OCI-LY1 (cell line): ENCODE measurements around the gene LRCH1.

Experiments used
- H2AFZ ChIP-seq: fragments of 200-600 bp; sonication (generic), shearing (Covaris generic); 2 replicates; pipeline ENCODE4 v1.6.0; 2014; ENCODE audit warnings: antibody characterized with exemption, mild to moderate bottlenecking, low read length
- H3F3A ChIP-seq: fragments of 200-600 bp; sonication (generic), shearing (Covaris generic); 2 replicates; pipeline ENCODE4 v1.6.0; 2014; ENCODE audit warnings: mild to moderate bottlenecking, antibody characterized with exemption, low read length, moderate library complexity; ENCODE audit not compliant: insufficient read depth
- H3K27ac ChIP-seq: fragments of 200-600 bp; sonication (generic); 2 replicates; pipeline ENCODE4 v1.5.1; 2014; ENCODE audit warnings: low read length, mixed run types, mild to moderate bottlenecking, low read depth; ENCODE audit not compliant: poor library complexity, severe bottlenecking
- H3K27me3 ChIP-seq: fragments of 200-600 bp; sonication (generic); 2 replicates; pipeline ENCODE4 v1.6.0; 2014; ENCODE audit warnings: antibody characterized with exemption, mild to moderate bottlenecking, low read length, moderate library complexity; ENCODE audit not compliant: insufficient read depth
- H3K36me3 ChIP-seq: fragments of 200-600 bp; sonication (generic); 2 replicates; pipeline ENCODE4 v1.6.1; 2014; ENCODE audit warnings: mild to moderate bottlenecking, antibody characterized with exemption, low read length, moderate library complexity, mixed read lengths; ENCODE audit not compliant: insufficient read depth
- H3K4me1 ChIP-seq: fragments of 200-600 bp; sonication (generic); 2 replicates; pipeline ENCODE4 v1.5.1; 2014; ENCODE audit warnings: mild to moderate bottlenecking, low read length, moderate library complexity; ENCODE audit not compliant: insufficient read depth, severe bottlenecking
- H3K4me2 ChIP-seq: fragments of 200-600 bp; sonication (generic), shearing (Covaris generic); 2 replicates; pipeline ENCODE4 v1.6.1; 2014; ENCODE audit warnings: low read length
- H3K4me3 ChIP-seq: fragments of 200-600 bp; sonication (generic); 2 replicates; pipeline ENCODE4 v1.5.1; 2014; ENCODE audit warnings: low read length, low read depth, mild to moderate bottlenecking, mixed read lengths; ENCODE audit not compliant: poor library complexity, severe bottlenecking
- H3K79me2 ChIP-seq: fragments of 200-600 bp; shearing (Covaris generic); 2 replicates; pipeline ENCODE4 v1.6.1; 2016; ENCODE audit warnings: mixed run types, low read length, mixed read lengths; ENCODE audit not compliant: insufficient read depth
- H3K9ac ChIP-seq: fragments of 200-600 bp; sonication (generic), shearing (Covaris generic); 2 replicates; pipeline ENCODE4 v1.6.1; 2014; ENCODE audit warnings: mild to moderate bottlenecking, low read length, mixed read lengths
- H3K9me2 ChIP-seq: fragments of 200-600 bp; sonication (generic), shearing (Covaris generic); 2 replicates; pipeline ENCODE4 v1.6.1; 2014; ENCODE audit warnings: low read depth, mild to moderate bottlenecking, low read length, mixed read lengths
- H3K9me3 ChIP-seq: fragments of 200-600 bp; shearing (Covaris generic); 2 replicates; pipeline ENCODE4 v1.6.1; 2014; ENCODE audit warnings: low read length, mixed read lengths
- H4K20me1 ChIP-seq: fragments of 200-600 bp; sonication (generic), shearing (Covaris generic); 2 replicates; pipeline ENCODE4 v1.6.0; 2016; ENCODE audit warnings: mild to moderate bottlenecking, low read length; ENCODE audit not compliant: insufficient read depth
- CTCF ChIP-seq: fragments of 200-600 bp; sonication (generic), shearing (Covaris generic); IDR thresholded peaks from 2 replicates; pipeline ENCODE4 v1.5.1; 2017; ENCODE audit warnings: mild to moderate bottlenecking, antibody characterized with exemption, low read length, moderate library complexity, mixed read lengths
- EZH2 ChIP-seq: fragments of 200-600 bp; sonication (generic), shearing (Covaris generic); IDR thresholded peaks from 2 replicates; pipeline ENCODE4 v1.8.0; 2017; ENCODE audit warnings: borderline replicate concordance, mixed run types, mild to moderate bottlenecking, antibody characterized with exemption, low read length, moderate library complexity, mixed read lengths

Gene LRCH1

DNA sequence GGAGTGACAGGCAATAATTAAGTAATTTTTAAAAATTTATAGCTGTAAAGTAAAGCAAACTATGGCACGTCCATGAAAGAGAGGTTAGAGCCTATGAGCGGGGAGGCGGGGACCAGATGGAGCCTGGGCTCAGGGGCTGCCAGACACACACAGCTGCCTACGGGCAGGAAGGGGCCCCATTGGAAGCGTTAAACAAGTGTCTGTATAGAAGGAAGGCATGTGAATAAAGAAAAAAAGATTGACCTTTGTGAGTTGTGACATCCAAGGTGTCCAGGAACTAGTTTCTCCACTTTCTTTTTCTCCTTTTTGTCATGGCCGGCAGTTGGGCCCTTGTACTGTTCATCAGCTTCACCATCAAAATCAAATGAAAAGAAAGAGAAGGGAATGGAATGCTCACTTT, 56.8 kb downstream of the LRCH1 start:
- Histone ChIP-seq H3K27me3 (no peaks in the 10 kb centered on the region), H3F3A (no peaks in the 10 kb centered on the region), H3K36me3 (no peaks in the 10 kb centered on the region; the same call in 1 of the 2 replicates), H3K79me2 (no peaks in the 10 kb centered on the region), H3K9ac (no peak overlapping the region), H3K4me3 (no peak overlapping the region), H4K20me1 (no peaks in the 10 kb centered on the region; the same call in 1 of the 2 replicates), H3K27ac (no peak overlapping the region), H2AFZ (no peak overlapping the region), H3K4me2 (no peak overlapping the region), H3K9me3 (no peaks in the 10 kb centered on the region), H3K4me1 (no peaks in the 10 kb centered on the region), H3K9me2 (no peaks in the 10 kb centered on the region)
- no peak for TF ChIP-seq CTCF
- TF ChIP-seq EZH2: no peak

GRCh38 chr13:46612267-46612666, 59.3 kb downstream of the LRCH1 start:
- no peaks in the 10 kb centered on the region for H3K79me2 ChIP-seq

DNA sequence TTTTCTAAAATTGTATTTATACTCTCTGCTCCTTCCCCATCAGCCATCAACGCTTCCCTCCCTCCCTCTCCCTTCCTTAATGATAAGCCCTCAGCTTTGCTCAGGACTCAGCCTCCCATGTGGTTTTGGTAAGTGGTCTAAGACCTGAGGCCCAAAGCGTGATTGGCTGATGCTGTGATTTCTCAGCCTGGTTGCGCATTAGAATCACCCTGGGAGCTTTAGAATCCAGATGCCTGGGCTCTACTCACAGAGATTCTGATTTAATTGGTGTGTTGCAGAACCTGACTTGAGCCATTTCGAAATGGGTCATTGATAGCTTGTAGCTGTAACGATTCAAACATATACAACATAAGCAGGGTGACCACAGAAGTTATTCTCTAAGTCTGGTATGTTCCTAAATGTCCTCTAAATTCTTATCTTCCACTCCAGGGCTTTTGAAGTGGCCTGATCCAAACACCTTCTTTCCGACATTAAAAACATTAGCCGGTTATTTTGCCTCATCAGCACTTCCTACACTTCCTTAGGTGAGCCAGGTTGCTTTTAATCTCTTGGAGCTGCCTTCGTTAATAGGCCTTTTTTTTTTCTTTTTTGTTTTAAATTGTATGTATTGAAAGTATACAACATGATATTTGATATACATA, 60.6 kb downstream of the LRCH1 start:
- no peaks in the 10 kb centered on the region for H3K9me3 ChIP-seq
- no peaks in the 10 kb centered on the region for H4K20me1 ChIP-seq
- H3K4me1 ChIP-seq: no peaks in the 10 kb centered on the region
- no peak overlapping the region for H2AFZ ChIP-seq
- no peak overlapping the region for H3K4me3 ChIP-seq
- no peaks in the 10 kb centered on the region for H3F3A ChIP-seq
- H3K27ac ChIP-seq: no peak overlapping the region
- no peak overlapping the region for H3K4me2 ChIP-seq
- no peaks in the 10 kb centered on the region for H3K79me2 ChIP-seq
- no peaks in the 10 kb centered on the region for H3K27me3 ChIP-seq
- H3K9ac ChIP-seq: no peak overlapping the region
- TF ChIP-seq EZH2 (no peak), CTCF (no peak)
- no peaks in the 10 kb centered on the region for H3K9me2 ChIP-seq
- no peaks in the 10 kb centered on the region; the same call in 1 of the 2 replicates for H3K36me3 ChIP-seq

More at GRCh38 chr13:46612267-46612666, 59.3 kb downstream of the LRCH1 start:
- Histone ChIP-seq H3K4me1 (no peaks in the 10 kb centered on the region), H2AFZ (no peak overlapping the region), H3K27me3 (no peaks in the 10 kb centered on the region), H3K9me2 (no peaks in the 10 kb centered on the region), H3K27ac (no peak overlapping the region), H4K20me1 (no peaks in the 10 kb centered on the region; the same call in 1 of the 2 replicates), H3K4me3 (no peak overlapping the region), H3K36me3 (no peaks in the 10 kb centered on the region; the same call in 1 of the 2 replicates), H3F3A (no peaks in the 10 kb centered on the region), H3K9me3 (no peaks in the 10 kb centered on the region), H3K9ac (no peak overlapping the region), H3K4me2 (no peak overlapping the region)
- TF ChIP-seq EZH2 (no peak), CTCF (no peak)
